Esophagus squamous epithelium (tissue), 4 donors: ENCODE measurements around the gene CDR2L.

Experiments
- CTCF ChIP-seq, 6 experiments: fragments of 450-650 bp in 4 of 6; fragments of 200-600 bp in 2 of 6; sonication (generic) in 2 of 6; IDR thresholded peaks; one replicate each; pipeline ENCODE4 v1.5.1; 2016 to 2019; ENCODE audit warnings: antibody characterized with exemption in 6 of 6, mild to moderate bottlenecking in 4 of 6, moderate library complexity in 4 of 6
- POLR2A ChIP-seq, 4 donors: fragments of 450-650 bp; IDR thresholded peaks; one replicate each; pipeline ENCODE4 v1.6.1; 2017; ENCODE audit warnings: antibody characterized with exemption in 4 of 4, mild to moderate bottlenecking in 4 of 4, moderate library complexity in 3 of 4

- TF ChIP-seq CTCF (IDR thresholded peaks at IDR 0.05), result peak in 1 of 6 experiments; percentile 5
- no peak for TF ChIP-seq POLR2A (IDR thresholded peaks at IDR 0.05)
Observed at GRCh38 chr17:74963656-74964055, 23.8 kb upstream of the CDR2L start.
